ENCODE measurements around the gene OAF. TPM values are rescaled to one million over a fixed set of nuclear protein-coding genes. Genes with fewer than 3 reads are reported as not detected.
A peak's percentile ranks its signal among the peaks of the same experiment; 100 is the strongest.

OAF gene
- total and polyA plus RNA-seq, 2 donors (not counting 1 experiment from before 2014, with no cell fraction given), result 1.3 to 1.9 TPM

DNA sequence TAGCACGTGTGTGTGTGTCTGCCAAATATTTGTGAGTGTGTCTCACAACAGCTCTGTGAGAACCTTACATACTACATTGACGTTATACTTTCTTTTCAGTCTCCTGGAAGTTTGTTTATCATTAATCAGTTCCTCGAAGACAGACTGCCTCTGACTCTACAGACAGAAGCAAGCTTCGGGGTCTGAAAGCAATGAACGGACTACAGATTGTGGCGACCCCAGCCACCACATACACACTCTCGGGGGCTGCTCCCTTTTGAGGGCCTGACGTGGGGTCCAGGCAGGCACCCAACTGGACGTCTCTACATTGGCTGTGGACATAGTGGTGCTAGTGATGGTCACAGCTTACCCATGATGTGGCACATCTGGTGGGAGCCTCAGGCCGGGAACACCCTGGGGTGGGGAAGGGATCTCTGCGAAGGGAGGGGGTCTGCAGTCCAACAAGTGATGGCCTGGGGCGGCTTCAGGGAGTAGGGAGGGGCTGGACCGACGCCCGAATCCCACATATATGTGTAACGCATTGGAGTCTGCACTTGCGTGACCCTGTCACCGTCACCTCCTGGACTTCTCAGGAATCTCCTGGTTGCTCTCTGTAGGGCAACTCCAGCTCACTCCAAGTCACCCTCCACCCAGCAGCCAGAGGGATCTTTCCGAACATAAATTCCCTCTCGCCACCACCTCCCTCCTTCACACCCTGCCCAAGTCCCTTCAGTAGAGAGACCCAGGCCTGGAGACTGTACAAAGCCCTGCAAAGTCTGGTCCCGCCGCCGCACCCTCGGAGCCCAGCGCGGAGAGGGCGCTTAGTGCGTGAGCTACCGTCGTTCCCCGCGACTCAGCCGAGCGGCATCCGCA lies 42.5 kb upstream of the OAF start:
- peak overlapping the region; percentile 40 for H3K9ac ChIP-seq (ENCODE audit: low read length)

More for the DNA sequence above, 42.5 kb upstream of the OAF start:
- 42% methylated on average over 32 of the region's 35 CpGs for WGBS (ENCODE audit: insufficient coverage)
- Mint-ChIP-seq H3K4me3 (peak overlapping the region; percentile 52), H3K27me3 (peaks cover 71% of the 10 kb centered on the region), H3K9me3 (ENCODE audit: insufficient read depth) (peaks cover 3% of the 10 kb centered on the region), H3K27ac (no peak overlapping the region), H3K4me1 (peaks cover 14% of the 10 kb centered on the region)
- no peak for ATAC-seq (ENCODE audit: low read depth)
- H3K4me3 ChIP-seq (ENCODE audit: control extremely low read depth in 1 of 5, extremely low read depth in 1 of 5, insufficient read depth in 1 of 5, low read depth in 2 of 5, low read length in 4 of 5), result peak overlapping the region in 3 of 5 experiments; percentile 21 to 28 (median 27)
- DNase-seq, result no peak
- POLR2A ChIA-PET, result no interaction called here
- TF ChIP-seq CTCF (IDR thresholded peaks at IDR 0.05), result no peak
- no peak for TF ChIP-seq EZH2 (IDR thresholded peaks at IDR 0.05; ENCODE audit: borderline replicate concordance, insufficient read depth, low read depth, low read length, poor library complexity, severe bottlenecking)
- H3K79me2 ChIP-seq (ENCODE audit: control insufficient read depth, insufficient read depth, low read length), result no peaks in the 10 kb centered on the region
- H3K27me3 ChIP-seq (replicated peaks in 1 of 4; ENCODE audit: control extremely low read depth in 1 of 4, control insufficient read depth in 3 of 4, insufficient read depth in 4 of 4, low read length in 3 of 4), result peaks cover 0 to 54% (median 26%) of the 10 kb centered on the region in 4 experiments
- no peaks in the 10 kb centered on the region for H4K20me1 ChIP-seq (ENCODE audit: control insufficient read depth, insufficient read depth, low read length, poor library complexity, severe bottlenecking)
- H3K4me1 ChIP-seq (ENCODE audit: control insufficient read depth in 2 of 2, insufficient read depth in 2 of 2, low read length in 2 of 2), result peaks cover 17 to 19% of the 10 kb centered on the region in 2 donors
- peak overlapping the region; percentile 61 for H2AFZ ChIP-seq (ENCODE audit: insufficient read depth, low read depth, low read length, poor library complexity, severe bottlenecking)
- H3K36me3 ChIP-seq (replicated peaks in 1 of 2; ENCODE audit: control extremely low read depth in 1 of 2, control insufficient read depth in 1 of 2, extremely low read depth in 1 of 2, insufficient read depth in 2 of 2, low read length in 1 of 2), result no peaks in the 10 kb centered on the region
- no peak overlapping the region for H3K27ac ChIP-seq (ENCODE audit: low read length in 2 of 2)
- peak overlapping the region; percentile 66 for H3K4me2 ChIP-seq (replicated peaks; ENCODE audit: low read depth, low read length, poor library complexity, severe bottlenecking)
- CTCF ChIA-PET, result interaction anchor here (1.1 kb wide), 1 partner anchor 10 kb away, joined by 4 read pairs; no protein-coding TSS in a partner anchor
- intact Hi-C loops (cut with micrococcal nuclease), result no loop called here
- peaks cover 0 to 19% (median 4%) of the 10 kb centered on the region in 3 donors for H3K9me3 ChIP-seq (ENCODE audit: control extremely low read depth in 1 of 3, control insufficient read depth in 2 of 3, insufficient read depth in 1 of 3, low read length in 2 of 3)
